DMS79 treated with DMSO at 0.1 percent for 48 hours (cell line): Measurements from ENCODE around the gene TBC1D22A.

ENCODE experiments used
- DNase-seq: peaks from one replicate; lab custom pipeline; 2025; lab: John Stamatoyannopoulos, UW

TBC1D22A gene

GRCh38 chr22:47171441-47172221, 409.2 kb downstream of the TBC1D22A start:
- DNase-seq: no peak

- DNase-seq: no peak
Observed at GRCh38 chr22:47172771-47173534, 410.5 kb downstream of the TBC1D22A start.

- DNase-seq: no peak
Observed at GRCh38 chr22:47173535-47174021, 411.1 kb downstream of the TBC1D22A start.

- no peak for DNase-seq
Observed at GRCh38 chr22:47174096-47174495, 411.6 kb downstream of the TBC1D22A start.

- no peak for DNase-seq
Observed at GRCh38 chr22:47174671-47175112, 412.2 kb downstream of the TBC1D22A start.

GRCh38 chr22:47175151-47176025, 412.9 kb downstream of the TBC1D22A start:
- no peak for DNase-seq

- no peak for DNase-seq
Observed at GRCh38 chr22:47176026-47176389, 413.6 kb downstream of the TBC1D22A start.

GRCh38 chr22:47176573-47177333, 414.3 kb downstream of the TBC1D22A start:
- DNase-seq: no peak

- no peak for DNase-seq
Observed at GRCh38 chr22:47177334-47177815, 414.9 kb downstream of the TBC1D22A start.

GRCh38 chr22:47178339-47178738, 415.9 kb downstream of the TBC1D22A start:
- no peak for DNase-seq

- DNase-seq: no peak
Observed at GRCh38 chr22:47180796-47181195, 418.3 kb downstream of the TBC1D22A start.

GRCh38 chr22:47187176-47187957, 424.9 kb downstream of the TBC1D22A start:
- DNase-seq: no peak

GRCh38 chr22:47188261-47189055, 426.0 kb downstream of the TBC1D22A start:
- no peak for DNase-seq

GRCh38 chr22:47189056-47189916, 426.8 kb downstream of the TBC1D22A start:
- no peak for DNase-seq

GRCh38 chr22:47190276-47190956, 428.0 kb downstream of the TBC1D22A start:
- DNase-seq: no peak

- no peak for DNase-seq
Observed at GRCh38 chr22:47190957-47191670, 428.7 kb downstream of the TBC1D22A start.
